HG03469 (cell line): ENCODE measurements around the gene SLC41A2.

Experiments used
- ATAC-seq: cut with Tn5 transposase; IDR thresholded peaks from one replicate; pipeline ENCODE4 v1.9.1; 2021; ENCODE audit warnings: mild to moderate bottlenecking, moderate library complexity, moderate number of reproducible peaks; ENCODE audit not compliant: unreplicated experiment

The SLC41A2 gene

GRCh38 chr12:104933128-104933527 is 25.0 kb downstream of the SLC41A2 start:
- no peak for ATAC-seq

- peak; percentile 72 for ATAC-seq
Observed at GRCh38 chr12:104930388-104931326, 27.4 kb downstream of the SLC41A2 start.

DNA sequence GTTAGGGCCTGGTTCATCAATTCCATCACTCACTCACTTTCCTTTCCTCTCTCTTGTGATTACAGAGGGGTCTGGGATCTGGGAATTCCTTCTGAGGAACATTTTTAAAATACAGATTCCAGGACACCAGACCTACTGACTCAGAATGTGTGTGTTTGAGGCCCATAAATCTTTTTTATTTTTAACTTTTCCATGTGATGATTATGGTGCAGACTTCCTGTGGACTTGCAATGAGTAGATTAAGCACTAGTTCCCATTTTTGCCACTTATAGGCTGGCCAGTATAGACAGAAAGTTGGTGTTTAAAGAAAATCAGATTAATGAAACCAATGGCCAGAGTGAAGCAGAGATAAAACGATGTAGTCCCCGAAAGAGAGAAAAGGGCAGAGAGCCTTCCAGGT is 28.1 kb downstream of the SLC41A2 start:
- no peak for ATAC-seq

DNA sequence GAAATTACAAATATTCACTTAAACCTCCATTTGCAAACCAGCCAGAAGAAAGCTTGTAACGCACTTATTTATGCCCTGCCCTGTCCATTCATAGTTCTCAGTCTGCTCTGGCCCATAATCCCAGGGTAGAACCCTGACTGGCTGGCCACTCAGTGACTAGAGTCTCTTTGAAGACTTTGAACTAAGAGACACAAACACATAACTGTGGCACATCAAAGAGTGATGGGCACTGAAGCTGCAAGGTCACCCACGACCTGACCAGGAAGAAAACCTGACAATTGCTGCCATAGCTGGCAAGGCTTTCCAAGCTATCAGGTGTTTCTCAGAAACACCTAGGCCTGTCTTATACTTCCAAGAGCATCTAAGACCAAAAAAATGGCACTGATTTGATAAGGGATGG is 28.7 kb downstream of the SLC41A2 start:
- no peak for ATAC-seq

GRCh38 chr12:104928036-104928745 is 29.9 kb downstream of the SLC41A2 start:
- no peak for ATAC-seq

- ATAC-seq = no peak
Observed at GRCh38 chr12:104925501-104925900, 32.6 kb downstream of the SLC41A2 start.

- no peak for ATAC-seq
Observed at GRCh38 chr12:104921340-104921739, 36.8 kb downstream of the SLC41A2 start.

DNA sequence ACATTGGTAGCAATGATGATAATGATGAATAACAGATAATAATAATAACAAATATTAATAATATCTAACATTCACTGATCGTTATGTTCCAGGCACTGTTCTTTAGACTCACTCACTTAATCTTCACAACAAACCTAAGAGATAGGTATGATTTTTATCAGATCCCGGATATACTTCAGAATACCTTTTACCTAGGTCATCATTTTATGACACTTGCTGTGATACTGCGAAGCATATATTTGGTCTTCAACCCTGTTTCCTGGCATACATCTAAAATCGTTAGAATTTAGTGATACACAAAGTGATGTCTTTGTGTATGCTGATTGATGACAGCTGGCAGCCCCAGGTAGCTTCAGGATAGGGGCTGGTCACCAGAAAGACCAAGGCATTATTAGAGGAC is 46.1 kb downstream of the SLC41A2 start:
- ATAC-seq = no peak

DNA sequence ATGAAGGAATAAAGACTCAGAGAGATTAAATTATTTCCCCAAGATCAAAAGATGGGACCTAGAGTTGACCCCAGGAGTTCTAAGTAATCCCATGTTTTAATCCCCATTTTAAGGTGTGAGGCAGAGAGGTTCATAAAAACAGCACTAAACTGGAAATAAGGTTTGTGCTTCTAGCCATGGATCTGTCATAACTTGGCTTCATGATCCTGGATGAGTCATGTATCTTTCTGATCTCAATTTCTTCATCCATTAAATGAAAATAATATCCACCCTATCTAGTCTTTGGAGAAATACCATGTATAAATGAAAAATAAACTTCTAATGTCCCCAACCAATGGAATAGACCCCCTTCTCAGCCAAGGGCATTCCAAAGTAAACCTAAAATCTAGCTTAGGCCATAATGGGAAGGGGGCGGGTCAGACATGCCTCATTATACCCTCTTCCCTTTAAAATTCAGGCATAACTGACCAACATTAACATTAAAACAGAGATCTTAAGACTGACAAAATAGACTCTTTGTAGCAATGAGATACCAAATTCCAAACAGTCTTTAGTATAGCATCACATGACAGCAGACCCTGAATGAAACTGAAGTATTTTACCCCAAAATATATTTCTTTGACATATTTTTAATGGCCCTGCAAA is 47.8 kb downstream of the SLC41A2 start:
- ATAC-seq = no peak

GRCh38 chr12:104909761-104910160 is 48.3 kb downstream of the SLC41A2 start:
- no peak for ATAC-seq
